HG02885 (cell line): Measurements from ENCODE around the gene PACS1.

Experiments
- ATAC-seq: cut with Tn5 transposase; IDR thresholded peaks from one replicate; pipeline ENCODE4 v1.9.1; 2021; ENCODE audit warnings: mild to moderate bottlenecking; ENCODE audit not compliant: unreplicated experiment, poor library complexity

Gene PACS1

DNA sequence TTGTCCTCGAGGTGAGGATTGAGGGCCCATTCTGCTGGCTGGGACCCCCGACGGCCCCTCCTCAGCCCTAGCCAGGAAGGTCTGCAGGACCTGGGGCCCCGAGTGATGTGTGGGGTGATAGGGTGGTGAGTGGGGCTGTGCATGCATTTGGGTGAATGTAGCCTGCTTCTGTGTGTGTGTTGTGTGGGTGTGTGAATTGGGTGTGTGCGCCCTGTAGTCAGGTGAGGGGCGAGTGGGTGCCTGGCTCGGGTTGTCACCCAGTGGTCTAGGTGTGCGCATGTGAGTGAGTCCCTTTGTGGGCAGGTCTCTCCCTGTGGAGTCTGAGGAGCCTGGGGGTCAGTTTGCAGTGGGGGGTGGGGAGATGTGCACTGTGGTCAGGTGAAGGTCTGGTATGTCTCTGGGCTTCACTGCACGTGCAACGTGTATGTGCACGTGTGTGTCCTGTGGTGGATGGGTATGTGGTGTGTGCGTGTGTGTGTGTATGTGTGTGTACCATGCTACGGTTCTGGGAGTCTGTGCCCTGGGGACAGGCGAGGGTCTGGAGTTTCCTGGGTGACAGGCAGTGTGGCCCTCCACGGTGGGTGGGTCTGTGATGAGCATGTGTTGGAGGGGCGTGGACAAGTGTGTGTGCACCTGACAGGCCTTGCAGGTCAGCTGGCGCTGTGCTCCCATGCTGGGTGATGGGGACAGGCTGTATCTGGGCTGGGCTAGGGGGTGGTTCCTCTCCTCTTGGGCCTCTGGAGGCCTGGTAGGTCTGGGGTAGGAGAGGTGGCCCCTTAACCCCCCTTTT lies 222.7 kb downstream of the PACS1 start:
- ATAC-seq = no peak

DNA sequence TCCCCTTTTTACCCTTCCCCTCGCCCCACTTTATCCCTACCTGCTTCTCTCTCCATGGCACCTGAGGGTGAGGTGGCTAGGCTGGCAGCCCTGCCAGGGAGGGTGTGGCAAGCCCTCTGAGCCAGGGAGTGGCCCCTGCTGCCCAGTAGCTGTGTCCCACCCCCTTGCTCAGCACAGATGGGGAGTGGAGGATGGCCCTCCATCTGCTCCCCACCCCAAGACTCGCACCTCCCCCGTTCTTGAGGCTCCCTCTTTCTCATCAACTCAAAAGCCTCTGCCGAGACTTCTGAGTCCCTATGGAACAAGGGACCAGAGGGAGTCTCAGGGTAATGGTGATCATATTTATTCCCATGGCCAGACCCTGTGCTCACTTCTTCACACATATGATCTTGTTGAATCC lies 223.3 kb downstream of the PACS1 start:
- no peak for ATAC-seq

DNA sequence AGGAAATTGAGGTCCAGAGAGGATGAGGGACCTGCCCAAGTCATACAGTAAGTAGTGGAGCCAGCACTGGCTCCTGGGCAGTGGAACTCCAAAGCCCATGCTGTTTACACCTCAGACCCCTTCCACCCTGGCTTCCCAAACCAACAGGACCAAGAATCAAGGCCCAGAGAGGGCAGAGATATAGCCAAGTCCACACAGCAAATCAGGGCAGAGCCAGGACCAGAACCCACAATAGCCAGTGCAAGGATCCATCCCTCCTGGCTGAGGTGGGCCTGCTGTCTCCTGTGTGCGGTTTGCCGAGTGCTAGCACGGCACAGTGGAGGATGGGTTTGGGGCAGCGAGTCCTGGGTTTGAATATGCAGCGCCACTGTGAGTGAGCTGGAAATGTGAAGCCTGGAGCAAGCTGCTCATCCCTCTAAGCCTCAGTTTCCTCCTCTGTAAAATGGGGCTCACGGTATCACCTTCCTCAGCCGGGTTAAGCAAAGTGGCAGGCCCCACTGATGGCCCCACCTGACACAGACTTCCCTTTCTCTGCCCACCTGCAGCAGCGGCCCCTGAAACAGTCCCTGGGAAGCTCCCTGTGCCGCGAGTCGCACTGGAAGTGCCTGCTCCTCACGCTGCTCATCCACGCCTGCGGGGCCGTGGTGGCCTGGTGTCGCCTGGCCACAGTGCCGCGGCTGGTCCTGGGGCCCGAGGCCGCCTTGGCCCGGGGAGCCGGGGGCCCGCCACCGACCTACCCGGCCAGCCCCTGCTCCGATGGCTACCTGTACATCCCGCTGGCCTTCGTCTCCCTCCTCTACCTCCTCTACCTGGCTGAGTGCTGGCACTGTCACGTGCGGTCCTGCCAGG lies 223.9 kb downstream of the PACS1 start:
- ATAC-seq = no peak
